H9 (cell line): ENCODE results near the gene CGAS. TPM values are rescaled to one million over a fixed set of nuclear protein-coding genes. Genes with fewer than 3 reads are reported as not detected.

Experiments used
- DNase-seq: peaks from one replicate; pipeline ENCODE4 v3.0.0-alpha.2; 2017
- H2AFZ ChIP-seq: one replicate; pipeline ENCODE4 v1.6.1; 2013; ENCODE audit warnings: mild to moderate bottlenecking, low read length, control low read depth, moderate library complexity
- H2AK5ac ChIP-seq: 2 replicates; pipeline ENCODE4 v1.6.1; 2013; ENCODE audit warnings: low read length, control low read depth, mixed read lengths; ENCODE audit not compliant: insufficient read length
- H2BK120ac ChIP-seq: one replicate; pipeline ENCODE4 v1.6.1; 2013; ENCODE audit warnings: low read depth, mild to moderate bottlenecking, low read length, control low read depth, inconsistent platforms; ENCODE audit not compliant: poor library complexity, severe bottlenecking
- H2BK12ac ChIP-seq: 2 replicates; pipeline ENCODE4 v1.6.1; 2013; ENCODE audit warnings: low read length, control low read depth, mixed read lengths, low read depth; ENCODE audit not compliant: insufficient read length
- H2BK15ac ChIP-seq: 2 replicates; pipeline ENCODE4 v1.6.1; 2013; ENCODE audit warnings: low read depth, low read length, control low read depth
- H2BK20ac ChIP-seq: one replicate; pipeline ENCODE4 v1.6.1; 2013; ENCODE audit warnings: low read depth, mild to moderate bottlenecking, low read length, control low read depth, inconsistent platforms; ENCODE audit not compliant: poor library complexity, severe bottlenecking
- H2BK5ac ChIP-seq: 2 replicates; pipeline ENCODE4 v1.6.1; 2013; ENCODE audit warnings: low read length, control low read depth, mixed read lengths; ENCODE audit not compliant: insufficient read length
- H3K14ac ChIP-seq: 2 replicates; pipeline ENCODE4 v1.6.1; 2013; ENCODE audit warnings: low read length, control low read depth; ENCODE audit not compliant: insufficient read depth
- H3K18ac ChIP-seq: 2 replicates; pipeline ENCODE4 v1.6.1; 2013; ENCODE audit warnings: low read depth, mild to moderate bottlenecking, mixed read lengths, low read length, control low read depth; ENCODE audit not compliant: insufficient read length
- H3K23ac ChIP-seq: 2 replicates; pipeline ENCODE4 v1.6.1; 2013; ENCODE audit warnings: low read length, control low read depth, mixed read lengths, low read depth; ENCODE audit not compliant: insufficient read length
- H3K23me2 ChIP-seq: 2 replicates; pipeline ENCODE4 v1.6.1; 2013; ENCODE audit warnings: low read depth, mild to moderate bottlenecking, mixed read lengths, low read length, control low read depth; ENCODE audit not compliant: insufficient read length, poor library complexity, severe bottlenecking
- H3K27ac ChIP-seq: 2 replicates; pipeline ENCODE4 v1.5.1; 2013; ENCODE audit warnings: low read length, control low read depth, mixed read lengths, low read depth; ENCODE audit not compliant: insufficient read length
- H3K27me3 ChIP-seq: 2 replicates; pipeline ENCODE4 v1.6.1; 2013; ENCODE audit warnings: low read length, control low read depth, inconsistent platforms; ENCODE audit not compliant: insufficient read depth
- H3K4ac ChIP-seq: 2 replicates; pipeline ENCODE4 v1.6.1; 2013; ENCODE audit warnings: low read depth, mild to moderate bottlenecking, control low read depth, inconsistent platforms, low read length, moderate library complexity
- H3K4me1 ChIP-seq: 2 replicates; pipeline ENCODE4 v1.6.1; 2013; ENCODE audit warnings: low read length, control low read depth, inconsistent platforms; ENCODE audit not compliant: insufficient read depth
- H3K4me2 ChIP-seq: 2 replicates; pipeline ENCODE4 v1.6.1; 2013; ENCODE audit warnings: low read length, control low read depth, mixed read lengths; ENCODE audit not compliant: insufficient read length, insufficient read depth
- H3K56ac ChIP-seq: 2 replicates; pipeline ENCODE4 v1.6.1; 2013; ENCODE audit warnings: low read depth, mild to moderate bottlenecking, mixed read lengths, low read length, control low read depth; ENCODE audit not compliant: insufficient read length
- H3K79me1 ChIP-seq: 2 replicates; pipeline ENCODE4 v1.6.1; 2013; ENCODE audit warnings: low read depth, mild to moderate bottlenecking, moderate library complexity, low read length, control low read depth, inconsistent platforms; ENCODE audit not compliant: insufficient read depth, poor library complexity, severe bottlenecking
- H3K79me2 ChIP-seq: 2 replicates; pipeline ENCODE4 v1.6.1; 2013; ENCODE audit warnings: low read length, control low read depth, inconsistent platforms; ENCODE audit not compliant: insufficient read depth
- H3K9ac ChIP-seq: 2 replicates; pipeline ENCODE4 v1.6.1; 2013; ENCODE audit warnings: low read length, control low read depth, mixed read lengths; ENCODE audit not compliant: insufficient read length; ENCODE audit errors: extremely low read depth
- H3K9me3 ChIP-seq: one replicate; pipeline ENCODE4 v1.6.1; 2013; ENCODE audit warnings: low read depth, low read length, inconsistent platforms; ENCODE audit not compliant: control insufficient read depth
- H3T11ph ChIP-seq: one replicate; pipeline ENCODE4 v1.6.1; 2013; ENCODE audit warnings: mild to moderate bottlenecking, low read length, control low read depth, inconsistent platforms
- H4K20me1 ChIP-seq: one replicate; pipeline ENCODE4 v1.6.1; 2013; ENCODE audit not compliant: control insufficient read depth, insufficient read length, insufficient read depth
- H4K5ac ChIP-seq: 2 replicates; pipeline ENCODE4 v1.6.1; 2013; ENCODE audit warnings: low read depth, mild to moderate bottlenecking, mixed read lengths, low read length, control low read depth; ENCODE audit not compliant: insufficient read length
- H4K8ac ChIP-seq: replicated peaks from 2 replicates; pipeline ENCODE4 v1.6.1; 2013; ENCODE audit warnings: low read length, control low read depth, mixed read lengths, low read depth; ENCODE audit not compliant: insufficient read length
- H4K91ac ChIP-seq: 2 replicates; pipeline ENCODE4 v1.6.1; 2013; ENCODE audit warnings: low read depth, mild to moderate bottlenecking, moderate library complexity, mixed read lengths, low read length, control low read depth; ENCODE audit not compliant: insufficient read length
- H3K27ac Mint-ChIP-seq, 3 experiments: 2 replicates in 2 of 3; 3 replicates in 1 of 3; pipeline ENCODE4 v1.8.0; 2020 to 2021; ENCODE audit warnings: mixed read lengths in 3 of 3, mild to moderate bottlenecking in 1 of 3, moderate library complexity in 1 of 3
- H3K27me3 Mint-ChIP-seq: 2 replicates; pipeline ENCODE4 v1.8.0; 2021; ENCODE audit warnings: low read depth, mild to moderate bottlenecking, moderate library complexity, mixed read lengths
- H3K36me3 Mint-ChIP-seq, 3 experiments: 2 replicates in 2 of 3; 3 replicates in 1 of 3; pipeline ENCODE4 v1.8.0; 2020 to 2021; ENCODE audit warnings: low read depth in 3 of 3, mixed read lengths in 3 of 3; ENCODE audit not compliant: insufficient read depth in 1 of 3
- H3K4me1 Mint-ChIP-seq, 2 experiments: 2 replicates each; pipeline ENCODE4 v1.8.0; 2020; ENCODE audit warnings: mixed read lengths in 2 of 2
- H3K4me3 Mint-ChIP-seq, 2 experiments: 2 replicates in 1 of 2; 3 replicates in 1 of 2; pipeline ENCODE4 v1.8.0; 2020 to 2021; ENCODE audit warnings: mild to moderate bottlenecking in 2 of 2, mixed read lengths in 2 of 2, moderate library complexity in 1 of 2
- H3K9me3 Mint-ChIP-seq, 2 experiments: 2 replicates in 1 of 2; 3 replicates in 1 of 2; pipeline ENCODE4 v1.8.0; 2020; ENCODE audit warnings: mild to moderate bottlenecking in 2 of 2, mixed read lengths in 2 of 2, moderate library complexity in 1 of 2
- WGBS: extraction: QIAGEN DNeasy Blood & Tissue Kit; methylation state at CpG from one replicate; pipeline ENCODE4 v1.1.7; 2013; ENCODE audit warnings: missing lambda C conversion rate, low lambda C conversion rate, mixed read lengths; ENCODE audit not compliant: insufficient read length; ENCODE audit errors: extremely low coverage; 5-methylcytosine and 5-hydroxymethylcytosine counted together
- total RNA-seq: library from RNA; stranded (reverse); gene quantifications from 2 replicates; pipeline ENCODE4 v1.2.1, GENCODE V29; 2021
- TF ChIP-seq, protein P1 (sequence below): fragments of 200-600 bp; sonication (generic); conservative IDR thresholded peaks from 3 replicates; pipeline ENCODE4 v1.8.0; 2021; ENCODE audit warnings: antibody characterized with exemption, mild to moderate bottlenecking

Gene CGAS
- total RNA-seq, 1 experiment from 2014 or later, result 1.7 TPM

DNA sequence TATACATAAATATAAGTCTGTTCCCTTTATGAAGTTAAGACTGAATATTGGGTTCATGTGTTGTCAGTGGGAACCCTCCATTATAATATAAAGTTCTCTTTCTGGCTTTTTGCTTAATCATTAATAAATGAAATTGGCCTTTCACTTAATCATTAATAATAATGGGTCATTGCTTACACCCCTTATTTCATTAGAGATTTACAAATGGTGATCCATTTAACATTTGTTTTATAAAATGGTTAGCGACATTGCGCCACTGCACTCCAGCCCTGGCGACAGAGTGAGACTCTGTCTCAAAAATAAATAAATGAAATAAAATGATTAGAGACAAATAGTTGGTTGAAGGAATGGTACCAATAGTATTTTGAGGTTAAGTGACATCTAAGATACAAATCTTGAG lies 39.0 kb downstream of the CGAS start:
- Histone ChIP-seq H2BK12ac (no peak overlapping the region), H3K4me1 (no peaks in the 10 kb centered on the region), H3K23ac (no peak overlapping the region), H3K4me2 (no peak overlapping the region), H3K23me2 (no peaks in the 10 kb centered on the region), H2AFZ (no peak overlapping the region), H3K9ac (no peak overlapping the region), H3T11ph (no peak overlapping the region), H2AK5ac (no peak overlapping the region), H2BK5ac (no peak overlapping the region), H2BK20ac (no peak overlapping the region), H4K8ac (no peak overlapping the region), H3K79me2 (no peaks in the 10 kb centered on the region), H3K9me3 (no peaks in the 10 kb centered on the region), H4K20me1 (no peaks in the 10 kb centered on the region), H3K79me1 (no peaks in the 10 kb centered on the region), H2BK15ac (no peak overlapping the region), H4K91ac (no peak overlapping the region), H3K27ac (no peak overlapping the region), H2BK120ac (no peak overlapping the region), H3K4ac (no peak overlapping the region), H3K56ac (no peak overlapping the region), H3K27me3 (no peaks in the 10 kb centered on the region), H3K18ac (no peak overlapping the region), H3K14ac (no peak overlapping the region), H4K5ac (no peak overlapping the region)
- Mint-ChIP-seq H3K36me3 (no peaks in the 10 kb centered on the region), H3K27me3 (no peaks in the 10 kb centered on the region), H3K4me3 (no peak overlapping the region), H3K4me1 (no peaks in the 10 kb centered on the region), H3K9me3 (no peaks in the 10 kb centered on the region), H3K27ac (no peak overlapping the region)
- DNase-seq, result no peak
- TF ChIP-seq, protein P1, sequence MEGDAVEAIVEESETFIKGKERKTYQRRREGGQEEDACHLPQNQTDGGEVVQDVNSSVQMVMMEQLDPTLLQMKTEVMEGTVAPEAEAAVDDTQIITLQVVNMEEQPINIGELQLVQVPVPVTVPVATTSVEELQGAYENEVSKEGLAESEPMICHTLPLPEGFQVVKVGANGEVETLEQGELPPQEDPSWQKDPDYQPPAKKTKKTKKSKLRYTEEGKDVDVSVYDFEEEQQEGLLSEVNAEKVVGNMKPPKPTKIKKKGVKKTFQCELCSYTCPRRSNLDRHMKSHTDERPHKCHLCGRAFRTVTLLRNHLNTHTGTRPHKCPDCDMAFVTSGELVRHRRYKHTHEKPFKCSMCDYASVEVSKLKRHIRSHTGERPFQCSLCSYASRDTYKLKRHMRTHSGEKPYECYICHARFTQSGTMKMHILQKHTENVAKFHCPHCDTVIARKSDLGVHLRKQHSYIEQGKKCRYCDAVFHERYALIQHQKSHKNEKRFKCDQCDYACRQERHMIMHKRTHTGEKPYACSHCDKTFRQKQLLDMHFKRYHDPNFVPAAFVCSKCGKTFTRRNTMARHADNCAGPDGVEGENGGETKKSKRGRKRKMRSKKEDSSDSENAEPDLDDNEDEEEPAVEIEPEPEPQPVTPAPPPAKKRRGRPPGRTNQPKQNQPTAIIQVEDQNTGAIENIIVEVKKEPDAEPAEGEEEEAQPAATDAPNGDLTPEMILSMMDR, result no peak
- no CpG with 5 or more reads among the region's 3 CpGs for WGBS
